ENCODE results near the gene GTSE1.
A peak's percentile ranks its signal among the peaks of the same experiment; 100 is the strongest.

Gene GTSE1

DNA sequence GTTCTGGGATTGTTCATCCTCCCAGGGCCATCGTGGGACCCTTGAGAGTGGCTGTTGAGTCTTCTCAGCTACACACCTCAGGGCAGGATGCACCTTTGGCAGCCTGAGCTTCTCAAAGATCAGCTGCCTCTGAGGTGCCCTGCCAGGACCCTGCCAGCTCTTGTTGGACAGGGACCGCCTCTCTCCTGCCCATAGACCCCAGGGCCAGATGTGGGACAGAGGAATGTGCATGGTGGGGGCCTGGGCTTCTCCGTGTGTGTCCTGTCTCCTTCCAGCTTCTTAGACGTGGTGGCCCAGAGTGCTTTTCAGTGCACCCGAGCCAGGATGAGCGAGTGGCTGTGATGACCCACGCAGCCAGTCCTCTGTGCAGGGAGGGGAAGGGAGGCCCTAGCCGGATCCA is 32.9 kb downstream of the GTSE1 start:
- no peak for DNase-seq

DNA sequence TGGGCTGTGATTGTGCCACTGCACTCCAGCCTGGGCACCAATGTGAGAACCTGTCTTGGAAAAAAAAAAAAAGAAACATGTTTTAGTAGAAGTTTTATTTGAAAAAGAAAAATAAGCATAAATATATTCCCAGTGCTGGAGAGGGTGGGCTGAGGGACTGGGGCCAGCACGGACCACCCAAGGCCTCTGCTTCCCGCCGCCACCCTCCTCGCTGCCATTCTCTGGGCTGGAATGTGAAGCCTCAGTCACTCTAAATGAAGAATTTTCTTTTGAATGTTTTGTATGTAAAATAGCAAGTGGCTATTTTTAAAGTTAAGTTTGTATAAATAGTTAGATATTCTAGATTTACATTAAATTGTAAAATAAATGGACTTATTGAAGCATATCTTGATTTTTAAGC is 33.8 kb downstream of the GTSE1 start:
- DNase-seq = no peak

DNA sequence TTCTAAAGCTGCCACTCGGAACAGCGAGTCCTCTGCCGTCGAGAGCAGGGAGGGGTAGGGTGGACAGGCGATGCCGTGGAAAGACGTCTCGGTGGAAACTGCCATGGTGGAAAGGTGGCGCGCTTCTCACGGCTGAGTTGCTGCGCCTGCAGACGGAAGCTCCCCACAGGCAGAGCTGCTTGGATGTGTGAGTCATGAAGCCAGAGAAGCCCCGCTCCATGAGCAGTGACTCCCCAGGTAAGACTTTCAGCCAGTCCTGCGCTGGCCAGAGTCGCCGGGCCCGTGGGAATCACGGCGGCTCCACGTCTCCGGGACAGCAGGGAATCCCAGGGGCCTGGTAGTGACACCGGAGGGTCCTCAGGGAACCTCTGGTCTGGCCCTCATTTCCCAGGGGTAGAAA is 34.8 kb downstream of the GTSE1 start:
- DNase-seq = no peak

DNA sequence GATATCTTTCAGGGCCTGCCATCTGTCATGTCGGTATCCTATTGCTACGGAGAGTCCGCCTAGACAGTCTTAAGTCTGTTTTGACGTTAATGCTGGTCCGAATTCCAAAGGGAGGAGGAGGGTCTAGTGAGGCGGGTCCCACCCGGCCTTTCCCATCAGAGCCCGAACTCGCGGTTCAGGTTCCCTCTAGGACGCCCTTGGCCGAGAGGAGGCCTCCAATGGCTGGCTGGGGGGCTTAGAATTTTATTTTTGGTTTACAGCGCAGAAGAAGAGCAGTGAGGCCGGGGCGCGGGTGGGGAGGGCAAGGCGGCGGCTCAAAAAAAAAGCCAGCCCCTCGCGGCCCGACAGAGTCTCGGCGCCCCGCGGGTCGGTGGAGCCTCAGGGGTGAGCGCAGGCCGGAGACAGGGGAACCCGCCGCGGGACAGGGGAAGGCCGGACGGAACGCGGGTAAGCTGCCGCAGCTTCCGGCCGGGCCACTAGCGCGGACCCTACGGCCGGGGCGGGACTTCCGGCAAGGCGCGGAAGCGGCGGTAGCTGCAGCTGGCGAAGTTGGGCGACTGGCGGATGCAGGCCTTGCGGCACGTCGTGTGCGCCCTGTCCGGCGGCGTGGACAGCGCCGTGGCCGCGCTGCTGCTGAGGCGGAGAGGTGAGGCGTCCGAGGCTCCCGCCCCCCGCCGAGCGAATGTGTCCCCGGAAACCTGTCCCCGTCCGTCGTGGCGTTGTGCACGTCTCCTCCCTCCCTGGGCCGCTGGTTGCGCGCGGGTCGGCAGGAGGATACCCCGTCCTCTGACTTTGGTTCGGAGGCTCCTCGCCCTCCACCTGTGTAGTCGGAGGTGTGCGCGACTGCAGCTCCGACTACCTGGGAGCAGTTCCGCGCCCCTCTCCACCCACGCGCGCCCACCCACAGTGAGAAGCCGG is 38.8 kb downstream of the GTSE1 start, which contains the start of gene TRMU:
Gene TRMU, plus strand, starts transcription at position 514 of the 918 bp plus-strand sequence. Its CDS starts 51 bp downstream, at position 565.
- peak in 1 of 2 experiments; percentile 38 for DNase-seq

DNA sequence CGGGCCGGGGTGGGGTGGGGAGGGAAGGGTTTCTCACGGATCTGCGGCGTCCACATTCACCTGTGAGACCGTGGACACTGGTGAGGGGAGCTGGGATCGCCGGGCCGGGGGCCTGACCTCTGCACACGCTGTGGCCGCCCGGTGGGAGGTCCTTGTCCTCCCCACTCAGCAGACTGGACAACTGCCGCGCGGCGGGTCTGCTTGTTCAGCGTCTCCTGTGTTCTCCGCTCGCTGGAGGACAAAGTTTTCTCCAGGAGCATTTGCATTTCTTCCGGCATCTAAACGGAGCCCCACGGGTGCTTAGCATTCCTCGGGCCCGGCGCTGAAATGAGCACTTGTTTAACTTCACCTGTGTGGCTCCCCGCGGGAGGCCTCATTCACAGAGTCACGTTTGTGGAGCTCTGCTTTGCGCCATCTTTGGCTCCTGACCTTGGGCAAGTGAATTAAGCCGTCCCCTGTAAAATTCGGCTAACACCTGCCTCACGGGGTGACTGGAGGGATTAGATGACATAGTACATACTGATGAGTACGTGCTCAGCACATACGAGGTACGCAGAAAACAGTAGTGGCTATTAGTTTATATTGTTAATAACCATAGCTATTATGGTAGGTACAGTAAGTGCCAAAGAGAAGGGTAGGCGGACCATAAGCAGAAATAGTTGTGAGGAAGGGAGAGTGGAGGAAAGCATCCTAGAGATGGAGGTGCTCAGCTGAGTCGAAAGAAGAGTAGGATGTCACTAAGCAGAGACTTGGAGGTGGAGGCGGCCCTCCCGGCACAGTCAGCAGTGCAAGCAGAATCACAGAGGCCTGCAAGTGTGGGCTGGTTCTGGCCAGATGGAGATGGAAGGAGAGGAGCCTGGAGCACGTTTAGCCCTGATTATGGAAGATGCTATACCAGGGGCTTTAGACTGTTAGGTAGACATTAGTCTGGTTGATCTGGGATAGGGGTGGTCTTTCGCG is 39.7 kb downstream of the GTSE1 start:
- no peak for DNase-seq

DNA sequence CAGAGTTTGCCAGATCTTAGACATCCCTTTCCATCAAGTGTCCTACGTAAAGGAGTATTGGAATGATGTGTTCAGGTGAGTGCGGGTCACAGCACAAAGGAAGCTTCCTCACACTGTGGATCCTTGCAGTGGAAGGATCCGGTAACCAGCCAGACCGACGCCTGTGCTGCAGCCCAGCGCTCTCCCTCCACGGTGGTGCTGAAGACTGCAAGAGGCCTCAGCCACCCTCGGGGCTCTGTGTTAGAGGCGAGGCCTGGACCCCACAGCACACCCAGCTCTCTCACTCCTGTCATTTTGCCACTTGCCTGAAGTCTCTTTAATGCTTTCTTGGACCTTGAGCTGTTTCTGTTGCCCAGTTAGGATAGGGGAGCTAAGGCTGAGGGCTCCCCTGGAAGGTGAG is 41.2 kb downstream of the GTSE1 start:
- no peak for DNase-seq

DNA sequence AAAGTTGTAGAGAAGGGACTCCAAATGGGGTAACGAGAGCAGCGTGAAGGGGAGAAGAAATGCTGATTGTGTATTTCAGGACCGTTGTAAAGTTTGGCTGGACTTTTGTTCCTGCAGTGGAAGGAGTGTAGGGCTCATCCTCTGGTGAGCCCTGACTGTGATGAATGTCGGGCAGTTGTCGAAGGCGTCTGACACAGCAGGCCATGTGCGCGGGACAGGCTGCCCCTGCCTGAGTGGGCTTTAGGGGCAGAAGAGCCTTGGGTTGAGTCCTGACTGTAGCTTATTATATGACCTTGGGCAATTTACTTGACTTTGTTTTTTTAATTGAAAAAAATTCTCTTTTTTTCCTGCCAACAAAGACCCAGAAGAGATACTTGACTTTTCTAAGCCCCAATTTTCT is 42.0 kb downstream of the GTSE1 start:
- no peak for DNase-seq

DNA sequence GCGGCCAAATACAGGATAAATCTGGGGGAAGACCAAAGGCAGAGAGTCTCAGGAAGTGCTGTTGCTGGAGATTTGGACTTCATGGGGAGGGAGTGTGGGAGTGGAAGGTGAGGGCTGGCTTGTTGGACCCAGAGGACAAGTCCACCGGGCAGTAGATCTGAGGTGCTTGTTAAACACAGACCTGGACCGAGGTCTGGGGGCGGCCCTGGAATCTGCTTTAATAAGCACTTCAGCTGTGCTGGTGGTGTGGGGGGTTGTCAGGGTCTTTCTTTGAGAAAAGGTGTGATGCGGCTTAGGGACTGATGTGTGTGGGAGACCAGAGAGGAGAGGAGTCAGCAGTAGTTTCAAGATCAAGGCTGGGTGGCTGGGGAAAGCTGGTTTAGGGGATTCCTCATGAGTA is 43.3 kb downstream of the GTSE1 start:
- no peak for DNase-seq

DNA sequence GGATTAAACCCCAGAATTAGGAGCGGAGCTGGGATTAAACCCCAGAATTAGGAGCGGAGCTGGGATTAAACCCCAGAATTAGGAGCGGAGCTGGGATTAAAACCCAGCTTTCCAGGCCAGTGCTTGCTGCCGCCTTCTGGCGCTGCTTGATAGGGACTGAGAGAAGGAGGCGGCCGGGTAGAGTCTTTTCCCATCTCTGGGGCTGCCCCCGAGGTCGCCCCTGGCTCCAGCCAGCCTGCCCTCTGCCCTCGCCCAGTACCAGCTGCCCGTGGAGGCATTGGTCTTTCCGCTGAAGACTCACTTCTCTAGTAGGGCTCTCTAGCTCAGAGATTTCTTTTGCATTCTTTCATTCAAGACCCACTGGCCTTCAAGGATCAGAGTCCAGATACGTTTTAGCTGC is 44.0 kb downstream of the GTSE1 start:
- DNase-seq = no peak

DNA sequence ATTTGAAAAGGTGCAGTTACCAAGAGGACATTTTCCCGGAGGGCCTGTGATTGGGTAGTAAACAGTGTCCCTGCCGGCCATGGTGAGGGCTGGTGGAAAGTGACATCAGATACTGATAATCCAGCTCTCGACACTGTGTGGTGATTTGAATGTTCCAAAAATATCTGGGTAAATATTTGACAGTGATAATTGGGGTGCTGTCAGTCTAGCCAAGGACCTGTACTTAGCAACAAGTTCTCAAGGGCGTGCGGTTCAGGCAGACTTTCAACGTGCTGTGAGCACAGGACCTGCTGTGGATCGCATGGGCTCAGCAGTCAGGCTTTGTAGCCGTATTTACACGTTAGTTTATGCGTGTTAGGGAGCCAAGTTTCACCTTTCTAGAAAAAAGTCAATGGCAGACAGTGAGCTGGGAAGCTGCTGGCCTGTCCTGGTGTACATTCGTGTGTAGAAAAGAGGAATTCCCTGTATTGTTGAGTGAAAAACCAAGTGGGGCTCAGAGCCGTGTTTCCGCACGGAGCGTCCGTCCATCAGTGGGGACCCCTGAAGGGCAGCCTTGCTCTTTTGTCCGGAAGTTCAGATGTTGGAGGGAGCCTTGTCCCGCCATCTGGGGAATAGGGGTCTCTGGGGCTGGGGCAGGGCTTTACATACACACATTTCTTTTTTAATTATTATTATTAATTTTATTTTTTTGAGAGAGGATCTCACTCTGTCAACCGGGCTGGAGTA is 50.2 kb downstream of the GTSE1 start:
- no peak for DNase-seq

DNA sequence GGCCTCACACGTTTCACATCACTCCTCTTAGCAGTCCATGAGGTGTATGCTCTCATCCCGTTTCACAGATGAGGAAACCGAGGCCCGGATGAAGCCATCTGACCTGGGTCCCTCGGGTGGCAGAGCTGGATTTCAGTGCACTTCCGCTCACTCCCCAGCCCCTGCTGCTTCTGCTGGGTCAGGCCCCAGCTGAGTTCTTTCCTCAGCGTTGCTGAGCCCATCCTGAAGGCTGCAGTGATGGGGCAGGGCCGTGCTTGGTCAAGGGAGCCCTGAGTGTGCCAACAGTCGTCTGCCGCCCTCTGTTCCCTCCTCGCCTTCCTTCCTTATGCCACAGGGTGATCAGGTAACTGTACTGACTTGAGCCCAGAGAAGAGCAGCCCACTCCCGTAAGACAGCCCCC is 51.0 kb downstream of the GTSE1 start:
- DNase-seq = no peak

DNA sequence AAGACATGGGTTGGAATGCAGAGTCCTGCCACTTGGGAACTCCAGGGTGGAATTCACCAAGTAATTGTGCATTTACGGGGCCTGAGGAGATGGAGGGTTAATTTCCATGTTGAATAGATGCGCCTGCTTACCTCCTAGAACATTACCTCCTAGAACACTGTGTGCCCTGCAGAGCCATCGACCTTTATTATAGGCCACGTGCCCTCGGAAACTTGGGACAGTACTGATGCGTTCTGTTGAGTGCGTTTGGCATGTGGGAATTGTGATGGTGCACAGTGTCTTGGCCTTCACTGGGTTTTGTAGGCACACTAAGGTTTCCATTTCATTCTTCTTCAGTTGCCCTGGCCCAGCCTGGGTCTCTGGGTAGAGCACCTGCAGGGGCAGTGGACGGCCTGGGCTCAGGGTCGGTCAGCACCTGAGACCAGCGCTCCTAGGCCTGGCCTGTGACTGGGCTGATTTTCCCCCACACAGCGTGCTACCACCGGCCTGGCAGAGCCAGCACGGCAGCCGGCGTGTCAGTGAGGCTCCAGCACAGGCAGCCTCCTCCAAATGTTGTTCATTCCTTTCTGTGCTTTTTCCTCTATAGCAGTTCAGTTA is 51.5 kb downstream of the GTSE1 start:
- DNase-seq = no peak

DNA sequence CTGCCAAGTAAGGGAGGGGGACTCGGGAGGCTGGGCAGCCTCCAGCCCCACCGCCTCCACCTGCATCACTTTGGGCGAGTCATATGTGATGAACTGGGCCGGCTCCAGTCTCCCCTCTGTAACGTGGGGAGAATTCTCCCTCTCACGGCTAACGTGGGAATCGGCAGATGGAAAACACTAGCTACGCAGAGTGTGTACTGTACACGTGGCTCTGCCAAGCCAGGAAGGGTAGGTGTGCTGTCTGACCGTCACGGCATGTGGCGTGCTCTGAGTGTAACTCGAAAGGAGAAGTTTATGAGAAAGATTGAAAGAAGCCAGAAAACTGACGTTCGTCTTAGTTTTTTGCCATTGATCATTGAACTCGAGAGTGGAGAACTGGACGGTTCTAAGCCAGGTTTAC is 52.6 kb downstream of the GTSE1 start:
- no peak for DNase-seq

DNA sequence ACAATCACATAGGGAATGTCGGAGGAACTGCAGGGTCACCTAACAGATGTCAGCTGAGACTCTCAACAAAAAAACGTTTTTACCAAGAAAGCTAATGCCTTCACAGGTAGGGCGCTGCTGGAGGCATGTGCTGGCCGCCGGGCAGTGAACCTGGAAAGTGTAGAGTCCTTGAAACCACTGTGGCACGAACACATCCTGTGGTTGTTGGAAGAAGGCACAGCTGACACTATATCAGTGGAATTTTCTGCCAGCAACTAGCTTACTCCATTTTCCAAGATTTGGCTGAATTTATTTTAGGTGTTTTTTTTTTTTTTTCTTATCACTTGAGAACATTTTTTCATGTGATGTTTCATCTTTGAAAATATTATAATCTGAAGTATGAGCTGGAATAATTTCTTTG is 53.0 kb downstream of the GTSE1 start:
- no peak for DNase-seq

DNA sequence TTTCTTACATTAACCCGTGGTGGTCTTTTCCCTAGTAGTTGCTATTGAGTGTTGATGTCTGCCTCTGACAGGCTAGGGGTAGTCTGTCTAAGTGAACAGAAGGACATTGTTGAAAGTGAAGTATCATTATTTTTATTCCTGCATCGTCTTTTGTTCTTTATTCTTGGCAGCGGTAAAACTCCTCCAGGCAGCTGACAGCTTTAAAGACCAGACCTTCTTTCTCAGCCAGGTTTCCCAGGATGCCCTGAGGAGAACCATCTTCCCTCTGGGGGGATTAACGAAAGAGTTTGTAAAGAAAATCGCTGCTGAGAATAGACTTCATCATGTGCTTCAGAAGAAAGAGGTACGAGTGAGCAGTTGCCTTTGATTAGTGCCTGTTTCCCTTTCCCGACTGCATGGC is 53.5 kb downstream of the GTSE1 start:
- DNase-seq = no peak

DNA sequence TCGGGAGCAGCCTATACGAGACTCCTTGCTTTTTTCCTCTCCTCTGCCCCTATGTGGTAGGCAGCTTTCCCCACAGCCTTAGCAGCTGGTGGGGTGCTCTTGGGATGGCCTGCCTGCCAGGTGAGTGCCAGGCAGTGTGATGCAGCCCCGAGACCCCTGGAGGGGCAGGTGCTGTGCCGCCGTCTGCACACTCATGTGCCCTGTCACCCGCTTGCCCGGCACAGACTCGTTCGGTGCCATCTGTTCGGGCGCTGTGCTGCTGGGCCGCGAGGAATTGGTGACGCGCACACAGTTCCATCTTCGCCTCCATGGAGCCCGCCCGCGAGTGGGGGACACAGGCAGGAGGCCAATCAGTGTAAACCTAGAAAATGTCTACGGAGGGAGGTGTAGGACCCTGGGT is 54.0 kb downstream of the GTSE1 start:
- no peak for DNase-seq

DNA sequence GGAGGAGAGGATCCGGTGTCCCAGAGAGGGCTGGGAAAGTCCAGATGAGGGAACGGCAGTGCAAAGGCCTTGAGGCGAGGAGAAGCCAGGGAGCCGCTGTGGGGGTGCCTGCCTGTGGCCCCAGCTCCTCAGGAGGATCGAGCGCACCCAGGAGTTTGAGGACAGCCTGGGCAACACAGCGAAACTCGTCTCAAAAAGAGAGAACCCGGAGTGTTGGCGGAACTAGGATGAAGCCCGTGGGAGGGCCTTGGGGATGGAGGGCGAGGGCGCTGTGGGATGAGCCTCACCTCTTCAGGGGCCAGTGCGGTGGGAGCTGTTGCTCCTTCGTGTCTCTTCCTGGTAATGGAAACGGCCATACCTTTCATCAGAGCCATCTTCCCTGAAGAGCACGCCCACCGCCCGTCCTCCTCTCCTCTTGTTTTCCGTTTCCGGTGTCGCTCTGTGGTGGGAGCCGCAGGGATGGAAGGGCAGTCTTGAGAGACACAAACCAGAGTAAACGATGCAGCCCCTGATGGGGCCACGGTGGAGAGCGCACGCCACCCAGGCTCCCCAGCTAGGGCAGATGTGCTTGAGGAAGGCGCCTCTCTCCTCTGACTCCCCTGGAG is 54.6 kb downstream of the GTSE1 start:
- no peak for DNase-seq

DNA sequence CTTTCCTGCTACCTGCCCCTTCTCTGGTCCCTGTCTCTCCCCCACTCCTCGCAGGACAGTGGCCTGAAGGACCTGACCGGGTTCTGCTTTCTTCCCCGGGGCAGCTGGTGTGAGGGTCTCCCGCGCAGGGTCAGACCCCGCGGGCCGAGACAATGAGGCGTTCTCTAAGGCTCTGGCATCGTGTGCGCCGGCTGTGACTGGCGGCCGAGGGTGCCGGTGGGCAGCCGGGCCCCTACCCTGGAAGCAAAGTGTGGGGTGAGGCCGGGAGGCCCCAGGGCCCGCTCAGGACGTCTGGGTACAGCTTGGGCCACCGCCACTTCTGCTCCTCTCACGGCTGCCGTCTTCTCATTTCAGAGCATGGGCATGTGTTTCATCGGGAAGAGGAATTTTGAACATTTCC is 55.1 kb downstream of the GTSE1 start:
- no peak for DNase-seq

DNA sequence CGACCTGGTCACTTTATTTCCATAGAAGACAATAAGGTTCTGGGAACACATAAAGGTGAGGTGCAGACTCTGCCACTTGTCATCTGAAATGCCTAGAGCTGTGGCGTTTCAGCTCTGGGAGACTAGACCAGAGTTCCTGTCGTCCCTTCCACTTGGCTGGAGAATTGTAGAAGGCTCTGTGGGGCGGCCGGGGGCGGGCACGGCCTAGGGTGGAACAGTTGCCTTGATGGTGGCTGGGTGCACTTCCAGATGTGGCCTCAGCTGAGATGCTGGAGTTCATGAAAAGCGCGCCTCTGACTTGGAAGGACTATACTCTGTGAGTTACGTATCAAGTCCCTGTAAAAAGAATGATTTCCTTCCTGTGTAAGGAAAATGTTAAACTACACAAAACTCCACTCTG is 55.6 kb downstream of the GTSE1 start:
- DNase-seq = no peak

DNA sequence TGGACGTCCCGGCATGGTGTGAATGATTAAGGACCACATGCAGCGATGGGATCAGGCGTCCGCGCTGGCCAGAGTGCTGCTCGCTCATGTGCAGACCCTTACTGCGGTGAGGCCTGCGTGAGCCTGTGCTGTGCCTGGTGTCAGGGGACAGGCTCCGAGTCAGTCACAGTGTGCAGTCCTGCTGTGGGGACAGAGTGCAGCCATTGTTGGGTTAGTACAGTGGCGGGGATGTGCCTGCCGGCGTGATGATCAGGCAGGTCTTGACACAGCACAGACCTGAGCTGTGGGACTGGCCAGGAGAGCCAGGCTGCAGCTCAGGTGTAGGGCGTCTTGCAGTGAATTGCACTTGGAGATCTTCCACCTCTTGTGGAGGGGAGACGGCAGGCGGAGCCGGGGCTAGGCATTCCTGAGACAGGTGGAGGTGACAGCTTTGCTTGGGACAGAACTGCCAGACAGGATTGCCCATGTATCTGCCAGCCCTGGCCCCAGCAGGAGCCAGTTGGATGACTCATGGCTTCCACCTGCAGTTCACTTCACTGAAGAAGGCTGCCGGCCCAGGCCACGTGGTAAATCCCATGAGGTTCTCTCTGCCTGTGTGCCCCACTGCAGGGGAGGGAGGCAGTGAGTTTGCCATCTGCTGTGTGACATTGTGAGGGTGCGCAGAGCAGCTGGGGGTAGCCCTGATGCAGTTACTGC is 56.2 kb downstream of the GTSE1 start:
- DNase-seq = no peak

DNA sequence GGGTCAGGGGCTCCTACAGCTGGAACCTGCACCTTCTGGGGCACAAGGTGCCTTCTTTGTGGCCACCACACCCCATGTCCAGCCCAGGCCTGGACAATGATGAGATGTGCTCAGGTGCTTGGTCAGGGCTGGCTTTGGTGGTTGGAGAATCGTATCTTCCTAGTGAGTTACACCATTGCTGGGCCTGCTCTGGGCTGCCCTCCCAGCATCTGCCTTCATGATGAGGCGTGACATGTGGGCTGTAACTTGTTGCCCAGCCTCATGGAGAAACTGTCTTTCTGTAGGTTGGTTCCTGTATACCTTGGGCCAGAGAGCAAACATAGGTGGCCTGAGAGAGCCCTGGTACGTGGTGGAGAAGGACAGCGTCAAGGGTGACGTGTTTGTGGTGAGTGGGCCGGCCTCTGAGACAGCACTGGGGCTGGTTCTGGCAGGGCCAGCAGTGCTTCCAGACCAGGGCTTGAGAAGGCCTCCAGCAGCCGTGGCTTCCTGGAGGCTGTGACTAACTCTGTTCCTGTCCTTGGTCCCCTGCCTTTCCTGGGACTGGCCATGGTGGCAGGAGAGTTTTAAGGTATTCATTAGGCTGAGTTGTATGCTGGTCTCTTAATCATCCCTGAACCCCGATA is 56.9 kb downstream of the GTSE1 start:
- DNase-seq = no peak
